HFFc6 (cell line): ENCODE measurements around the gene OFD1. TPM values are rescaled to one million over a fixed set of nuclear protein-coding genes. Genes with fewer than 3 reads are reported as not detected.

Experiments
- DNase-seq: peaks from one replicate; pipeline ENCODE4 v3.0.0-alpha.2; 2018
- H3K27ac Mint-ChIP-seq: 2 replicates; pipeline ENCODE4 v1.8.0; 2020; ENCODE audit warnings: mild to moderate bottlenecking, mixed read lengths
- H3K27me3 Mint-ChIP-seq: 2 replicates; pipeline ENCODE4 v1.8.0; 2021; ENCODE audit warnings: mild to moderate bottlenecking, moderate library complexity, mixed read lengths; ENCODE audit not compliant: insufficient read depth
- H3K36me3 Mint-ChIP-seq: 2 replicates; pipeline ENCODE4 v1.8.0; 2021; ENCODE audit warnings: low read depth, mixed read lengths
- H3K4me1 Mint-ChIP-seq: 2 replicates; pipeline ENCODE4 v1.8.0; 2020; ENCODE audit warnings: low read depth, mixed read lengths
- H3K4me3 Mint-ChIP-seq: 2 replicates; pipeline ENCODE4 v1.8.0; 2020; ENCODE audit warnings: mild to moderate bottlenecking, moderate library complexity, mixed read lengths
- H3K9me3 Mint-ChIP-seq: 2 replicates; pipeline ENCODE4 v1.8.0; 2020; ENCODE audit warnings: mild to moderate bottlenecking, mixed read lengths
- long read RNA-seq: library from polyadenylated mRNA; unstranded; transcript quantifications from one replicate; pipeline ENCODE4 v2.0.0, GENCODE V29; 2019
- total RNA-seq, 6 experiments: library from RNA; stranded (reverse); fragmentation: NEBNext Ultra II Directional; extraction: Animal tissue kit (Norgen Biotek cat#: 25700); gene quantifications; 2 replicates in 1 of 6; 3 replicates in 5 of 6; pipeline ENCODE4 v1.2.3, GENCODE V29; 2021
- TF ChIP-seq, protein P1 (sequence below): fragments of 200-600 bp; sonication (generic); IDR thresholded peaks from 2 replicates; pipeline ENCODE4 v1.5.0; 2021; ENCODE audit warnings: antibody characterized with exemption, mild to moderate bottlenecking

The OFD1 gene, protein sequence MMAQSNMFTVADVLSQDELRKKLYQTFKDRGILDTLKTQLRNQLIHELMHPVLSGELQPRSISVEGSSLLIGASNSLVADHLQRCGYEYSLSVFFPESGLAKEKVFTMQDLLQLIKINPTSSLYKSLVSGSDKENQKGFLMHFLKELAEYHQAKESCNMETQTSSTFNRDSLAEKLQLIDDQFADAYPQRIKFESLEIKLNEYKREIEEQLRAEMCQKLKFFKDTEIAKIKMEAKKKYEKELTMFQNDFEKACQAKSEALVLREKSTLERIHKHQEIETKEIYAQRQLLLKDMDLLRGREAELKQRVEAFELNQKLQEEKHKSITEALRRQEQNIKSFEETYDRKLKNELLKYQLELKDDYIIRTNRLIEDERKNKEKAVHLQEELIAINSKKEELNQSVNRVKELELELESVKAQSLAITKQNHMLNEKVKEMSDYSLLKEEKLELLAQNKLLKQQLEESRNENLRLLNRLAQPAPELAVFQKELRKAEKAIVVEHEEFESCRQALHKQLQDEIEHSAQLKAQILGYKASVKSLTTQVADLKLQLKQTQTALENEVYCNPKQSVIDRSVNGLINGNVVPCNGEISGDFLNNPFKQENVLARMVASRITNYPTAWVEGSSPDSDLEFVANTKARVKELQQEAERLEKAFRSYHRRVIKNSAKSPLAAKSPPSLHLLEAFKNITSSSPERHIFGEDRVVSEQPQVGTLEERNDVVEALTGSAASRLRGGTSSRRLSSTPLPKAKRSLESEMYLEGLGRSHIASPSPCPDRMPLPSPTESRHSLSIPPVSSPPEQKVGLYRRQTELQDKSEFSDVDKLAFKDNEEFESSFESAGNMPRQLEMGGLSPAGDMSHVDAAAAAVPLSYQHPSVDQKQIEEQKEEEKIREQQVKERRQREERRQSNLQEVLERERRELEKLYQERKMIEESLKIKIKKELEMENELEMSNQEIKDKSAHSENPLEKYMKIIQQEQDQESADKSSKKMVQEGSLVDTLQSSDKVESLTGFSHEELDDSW
- total RNA-seq, result 10 to 100 TPM in 3 of 6 experiments, 1 to 10 TPM in 3; 9.1 to 11.0 (median 10.1) TPM
- long read RNA-seq, partial matches to known transcripts, result 7 of 8 reads
- long read RNA-seq, other reads (novel, unspliced or antisense), result 1 of 8 reads

DNA sequence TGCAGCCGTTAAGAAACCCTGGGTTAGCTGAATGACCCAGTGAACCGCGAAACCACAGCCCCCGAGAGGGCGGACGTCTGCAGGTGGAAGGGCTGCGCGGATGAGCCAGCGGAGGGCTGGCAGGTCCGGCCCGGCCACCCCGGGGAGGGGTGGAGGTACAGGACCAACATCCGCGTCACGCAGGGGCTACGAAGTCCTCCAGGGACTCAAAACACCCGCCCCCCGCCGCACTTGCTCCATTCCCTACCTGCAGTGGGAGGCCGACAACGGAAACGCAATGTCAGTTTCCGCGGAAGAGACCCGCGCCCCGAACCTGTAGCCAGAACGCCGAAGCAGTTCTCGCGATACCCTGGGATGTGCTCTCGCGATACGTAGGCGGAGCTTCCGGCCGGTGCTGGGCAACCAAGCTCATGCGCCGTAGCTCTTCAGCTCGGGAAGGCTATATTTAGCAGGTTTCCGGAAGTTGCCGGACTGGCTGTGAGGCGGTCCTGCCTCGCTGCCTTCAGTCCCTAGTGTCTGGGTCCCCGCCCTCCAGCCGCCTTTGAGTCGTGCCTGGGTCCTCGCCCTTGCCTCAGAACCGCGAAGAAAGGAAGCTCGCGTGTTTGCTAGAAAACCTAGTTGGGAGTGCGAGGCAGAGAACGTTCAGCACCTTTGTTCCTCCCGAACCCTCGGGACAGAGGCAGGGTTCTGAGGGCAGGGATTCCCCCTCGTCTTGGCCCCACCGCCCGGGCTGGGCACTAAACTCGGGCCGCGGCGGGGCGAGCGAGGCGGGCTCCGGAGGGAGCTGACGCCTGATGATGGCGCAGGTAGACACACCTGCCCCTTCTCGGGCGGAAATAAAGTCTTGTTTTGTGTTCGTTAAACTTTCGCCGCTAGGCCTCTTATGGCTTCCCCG lies at the start of gene OFD1, which contains the start of gene TRAPPC2:
OFD1 (plus strand) TSS at position 471 of the 895 bp plus-strand sequence; CDS start at position 795, 324 bp downstream.
TRAPPC2 (minus strand) TSS at position 343 of the 895 bp plus-strand sequence. CDS start 14,657 bp downstream, outside the sequence.
- TF ChIP-seq, protein P1, sequence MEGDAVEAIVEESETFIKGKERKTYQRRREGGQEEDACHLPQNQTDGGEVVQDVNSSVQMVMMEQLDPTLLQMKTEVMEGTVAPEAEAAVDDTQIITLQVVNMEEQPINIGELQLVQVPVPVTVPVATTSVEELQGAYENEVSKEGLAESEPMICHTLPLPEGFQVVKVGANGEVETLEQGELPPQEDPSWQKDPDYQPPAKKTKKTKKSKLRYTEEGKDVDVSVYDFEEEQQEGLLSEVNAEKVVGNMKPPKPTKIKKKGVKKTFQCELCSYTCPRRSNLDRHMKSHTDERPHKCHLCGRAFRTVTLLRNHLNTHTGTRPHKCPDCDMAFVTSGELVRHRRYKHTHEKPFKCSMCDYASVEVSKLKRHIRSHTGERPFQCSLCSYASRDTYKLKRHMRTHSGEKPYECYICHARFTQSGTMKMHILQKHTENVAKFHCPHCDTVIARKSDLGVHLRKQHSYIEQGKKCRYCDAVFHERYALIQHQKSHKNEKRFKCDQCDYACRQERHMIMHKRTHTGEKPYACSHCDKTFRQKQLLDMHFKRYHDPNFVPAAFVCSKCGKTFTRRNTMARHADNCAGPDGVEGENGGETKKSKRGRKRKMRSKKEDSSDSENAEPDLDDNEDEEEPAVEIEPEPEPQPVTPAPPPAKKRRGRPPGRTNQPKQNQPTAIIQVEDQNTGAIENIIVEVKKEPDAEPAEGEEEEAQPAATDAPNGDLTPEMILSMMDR, result no peak
- Mint-ChIP-seq H3K4me3 (peak within 1 kb of the TSS; percentile 91), H3K4me1 (peaks cover 31% of the 10 kb centered on the region), H3K9me3 (peaks cover 4% of the 10 kb centered on the region; the same call in 1 of the 2 replicates), H3K27me3 (no peaks in the 10 kb centered on the region), H3K27ac (peak within 1 kb of the TSS; percentile 91), H3K36me3 (peaks cover 14% of the 10 kb centered on the region; the same call in 1 of the 2 replicates)
- DNase-seq, result peak; percentile 91

- H3K27ac Mint-ChIP-seq, result no peak overlapping the region; the same call in 1 of the 2 replicates
- no peak for DNase-seq
Measured at GRCh38 chrX:13685126-13685763, 49.3 kb upstream of the OFD1 start.

GRCh38 chrX:13687203-13687602 lies 47.3 kb upstream of the OFD1 start:
- H3K4me3 Mint-ChIP-seq, result no peak overlapping the region
- peaks cover 1% of the 10 kb centered on the region; the same call in 1 of the 2 replicates for H3K27me3 Mint-ChIP-seq
- DNase-seq, result no peak
- peaks cover 41% of the 10 kb centered on the region for H3K4me1 Mint-ChIP-seq
- H3K9me3 Mint-ChIP-seq, result no peaks in the 10 kb centered on the region
- no peaks in the 10 kb centered on the region for H3K36me3 Mint-ChIP-seq
- TF ChIP-seq, protein P1, result no peak
- no peak overlapping the region for H3K27ac Mint-ChIP-seq

More at GRCh38 chrX:13685126-13685763, 49.3 kb upstream of the OFD1 start:
- Mint-ChIP-seq H3K4me3 (peak overlapping the region; percentile 1; the same call in 1 of the 2 replicates), H3K36me3 (no peaks in the 10 kb centered on the region), H3K4me1 (peaks cover 30% of the 10 kb centered on the region), H3K9me3 (no peaks in the 10 kb centered on the region), H3K27me3 (no peaks in the 10 kb centered on the region)
- TF ChIP-seq, protein P1, result no peak

- H3K27me3 Mint-ChIP-seq, result peaks cover 1% of the 10 kb centered on the region; the same call in 1 of the 2 replicates
- TF ChIP-seq, protein P1, result no peak
Measured at GRCh38 chrX:13688384-13688957, 46.1 kb upstream of the OFD1 start.

More at GRCh38 chrX:13688384-13688957, 46.1 kb upstream of the OFD1 start:
- Mint-ChIP-seq H3K36me3 (no peaks in the 10 kb centered on the region), H3K27ac (peak overlapping the region; percentile 91), H3K4me3 (peak overlapping the region; percentile 91), H3K4me1 (peaks cover 54% of the 10 kb centered on the region), H3K9me3 (no peaks in the 10 kb centered on the region)
- DNase-seq, result no peak
